NCI-H460 (cell line): ENCODE measurements around the gene SUPT20H. TPM values are rescaled to one million over a fixed set of nuclear protein-coding genes. Genes with fewer than 3 reads are reported as not detected.

Experiments used
- DNase-seq: peaks from one replicate; pipeline ENCODE4 v3.0.0-alpha.2; 2016; ENCODE audit warnings: low read depth; ENCODE audit errors: extremely low read depth
- polyA plus RNA-seq: library from polyadenylated mRNA; depleted of rRNA; stranded (reverse); fragments of >200 nt; gene quantifications from 2 replicates; pipeline ENCODE4 v1.2.3, GENCODE V29; 2014; cell fraction: nucleus; rRNA removed
- total RNA-seq: library from RNA; depleted of rRNA; stranded (reverse); fragments of >200 nt; shearing (Covaris generic); gene quantifications from 2 replicates; pipeline ENCODE4 v1.2.3, GENCODE V29; 2014; rRNA removed

The SUPT20H gene
- 30.7 and 34.1 TPM in 2 replicates for total RNA-seq
- polyA plus RNA-seq = 53.9 and 69.8 TPM in 2 replicates

DNA sequence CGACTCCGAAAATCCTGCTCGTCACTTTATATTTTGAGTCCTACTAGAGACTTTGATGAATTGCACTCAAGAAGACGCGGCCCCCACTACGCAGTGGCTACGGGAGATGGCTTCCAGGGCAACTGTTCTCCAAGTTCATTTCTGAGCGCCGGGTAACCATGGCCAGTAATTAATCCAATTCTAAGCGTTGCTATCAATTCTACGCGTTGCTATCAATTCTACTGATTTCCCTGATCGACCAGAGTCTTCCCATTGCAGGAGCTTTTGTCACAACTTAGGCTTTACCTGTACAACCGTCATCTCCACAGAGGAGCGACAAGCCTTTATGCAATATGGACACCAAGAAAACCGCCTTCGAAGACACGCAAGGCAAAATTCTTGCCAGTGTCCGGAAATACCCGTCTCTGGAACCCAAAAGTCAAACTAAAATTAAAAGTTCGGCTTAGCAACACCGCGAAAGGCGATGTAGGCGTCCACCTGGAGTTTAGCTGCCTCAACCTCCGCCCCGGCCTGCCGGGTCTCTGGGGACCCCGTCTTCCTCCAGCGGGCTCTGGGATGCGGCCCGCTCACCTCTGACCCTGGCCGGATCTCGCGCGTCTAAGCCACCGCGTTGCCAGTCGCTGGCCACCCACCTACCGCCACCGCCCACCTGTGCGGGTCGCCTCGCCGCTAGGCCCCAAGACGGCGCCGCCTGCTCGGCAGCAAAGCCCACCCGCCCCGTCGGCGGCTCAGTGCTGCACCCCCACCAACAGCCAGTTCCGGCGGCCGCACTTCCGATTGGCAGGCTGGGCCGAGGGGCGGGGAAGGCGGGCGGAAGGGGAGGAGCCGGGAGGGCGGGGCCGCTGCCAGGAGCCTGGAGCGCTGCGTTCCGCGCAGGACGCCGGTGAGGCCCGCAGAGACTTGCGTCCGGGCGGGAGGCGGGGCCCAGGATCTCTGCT lies at the start of gene SUPT20H:
SUPT20H (minus strand) TSS at position 779 of the 938 bp plus-strand sequence. CDS start 8,198 bp downstream, outside the sequence.
- peak; percentile 82 for DNase-seq

DNA sequence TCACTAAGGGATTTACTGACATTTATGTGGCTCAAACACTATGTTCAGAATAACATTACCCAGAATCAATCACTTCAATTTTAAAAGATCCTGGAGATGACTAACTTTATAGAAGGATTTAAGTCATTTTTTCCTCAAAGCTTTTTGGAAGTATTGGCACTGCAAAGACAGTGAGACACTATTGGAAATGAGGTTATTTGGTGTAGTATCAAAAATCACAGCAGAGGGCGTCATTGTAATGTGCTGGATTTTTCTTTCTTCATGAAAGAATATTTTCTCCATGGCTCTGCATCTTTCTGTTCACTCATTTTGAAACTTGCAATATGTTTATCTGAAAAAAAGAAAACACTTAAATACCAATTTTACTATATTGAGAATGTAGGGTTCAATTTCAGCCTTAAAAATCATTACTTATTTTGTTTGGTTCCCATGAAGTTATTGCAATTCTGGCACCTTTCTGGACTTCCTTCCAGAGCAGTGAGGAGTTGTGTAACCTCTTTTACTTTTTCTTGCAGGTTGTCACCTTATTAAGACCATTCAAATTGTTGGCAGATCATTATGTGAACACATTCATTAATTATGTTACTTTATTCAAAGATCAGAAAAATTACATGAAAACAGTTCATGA lies 49.7 kb upstream of the SUPT20H start:
- DNase-seq = peak; percentile 19

DNA sequence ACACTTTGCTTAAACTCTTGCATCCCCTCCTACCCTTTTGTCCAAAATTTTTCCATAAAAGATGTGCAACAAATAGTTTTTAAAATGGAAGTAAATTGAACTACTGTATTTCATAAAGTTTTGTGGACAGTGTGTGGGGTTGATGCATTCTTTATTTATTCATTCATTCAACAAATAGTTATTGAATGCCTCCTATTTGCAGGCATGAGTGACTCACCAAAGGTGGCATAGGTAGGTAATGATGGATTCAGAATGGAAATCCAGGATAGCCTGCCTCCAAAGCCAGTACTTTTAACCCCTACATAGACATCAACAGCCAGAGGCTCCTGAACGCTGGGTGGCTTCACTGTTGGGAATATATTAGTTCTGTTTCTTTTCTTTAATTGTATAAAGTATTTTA lies 48.4 kb upstream of the SUPT20H start:
- DNase-seq = no peak

DNA sequence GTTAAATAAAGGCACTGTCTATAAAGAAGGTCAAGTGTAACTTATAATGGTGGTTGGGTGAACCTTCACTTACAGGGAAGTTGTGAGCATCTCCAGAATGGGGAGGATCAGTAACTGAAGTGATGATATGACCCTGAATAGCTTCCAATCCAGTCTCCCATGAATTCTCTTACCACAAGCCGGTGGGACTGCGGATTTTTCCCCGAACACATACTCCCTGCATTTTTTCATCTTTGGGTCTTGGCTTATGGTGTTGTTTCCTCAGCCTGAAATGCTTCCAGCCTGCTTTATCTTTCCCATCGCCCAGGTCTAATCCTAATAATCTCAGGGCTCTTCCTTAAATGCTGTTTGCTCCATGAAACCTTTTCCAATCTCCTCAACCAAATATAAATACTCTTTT lies 48.0 kb upstream of the SUPT20H start:
- DNase-seq = no peak

DNA sequence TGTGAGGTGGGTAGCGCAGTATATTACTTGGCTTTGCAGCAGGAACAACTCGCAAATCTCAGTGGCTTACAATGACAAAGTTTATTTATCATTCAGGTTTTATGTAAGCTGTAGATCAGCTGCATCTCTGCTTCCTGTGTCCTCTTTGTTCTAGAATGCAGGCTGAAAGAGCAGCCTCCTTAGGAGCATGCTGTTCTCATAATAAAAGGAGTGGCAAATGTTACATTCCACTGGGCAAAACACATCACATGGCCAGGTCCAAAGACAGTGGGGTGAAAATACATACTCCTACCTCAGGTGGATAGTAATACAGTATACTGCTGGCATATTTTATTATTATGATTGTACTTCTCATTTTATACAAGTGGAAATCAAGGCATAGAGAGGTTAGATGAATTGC lies 47.2 kb upstream of the SUPT20H start:
- DNase-seq = no peak

DNA sequence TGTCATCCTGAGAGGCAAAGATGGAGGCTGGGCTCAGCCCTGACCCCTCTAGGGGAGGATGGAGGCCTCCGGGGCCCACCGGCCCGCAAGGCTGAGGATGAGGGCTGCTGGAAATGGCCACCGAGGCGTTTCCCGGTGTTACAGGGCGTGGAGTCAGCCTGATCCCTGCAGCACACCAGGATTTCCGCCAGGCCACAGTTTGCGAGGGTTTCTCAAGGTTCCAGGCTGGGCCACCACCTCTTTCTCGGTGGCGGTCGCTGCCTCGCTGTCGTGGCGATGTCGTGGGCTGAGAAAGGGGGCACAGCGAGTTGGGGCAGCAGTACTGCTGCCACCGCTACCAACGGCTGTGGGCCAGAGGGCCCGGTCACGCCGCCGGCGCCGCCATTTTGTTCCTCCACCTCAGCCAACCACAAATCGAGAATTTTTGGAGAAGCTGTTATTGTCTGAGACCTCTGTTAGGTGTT lies 45.8 kb upstream of the SUPT20H start, which contains the start of gene CSNK1A1L:
CSNK1A1L (minus strand) TSS at position 414 of the 464 bp plus-strand sequence; CDS start at position 6, 408 bp downstream.
- DNase-seq = no peak

DNA sequence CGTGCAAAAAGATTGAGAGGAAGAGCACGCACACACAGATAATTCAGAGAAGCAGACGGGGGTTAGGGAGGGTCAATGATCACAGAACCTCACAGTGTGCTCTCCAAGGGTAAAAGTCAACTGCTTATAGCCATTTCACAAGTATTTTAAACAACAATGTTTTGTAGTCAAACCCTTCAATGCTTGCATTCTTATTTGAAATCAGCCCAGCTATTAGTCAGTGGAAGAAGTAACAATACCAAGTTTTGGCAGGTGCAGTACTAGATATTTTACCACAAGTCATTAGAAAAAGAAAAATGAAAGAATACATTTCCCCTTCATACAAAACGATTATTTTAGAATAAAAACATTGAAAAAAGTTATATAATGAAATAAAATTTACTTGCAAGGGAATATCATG lies 43.4 kb upstream of the SUPT20H start:
- DNase-seq = no peak

DNA sequence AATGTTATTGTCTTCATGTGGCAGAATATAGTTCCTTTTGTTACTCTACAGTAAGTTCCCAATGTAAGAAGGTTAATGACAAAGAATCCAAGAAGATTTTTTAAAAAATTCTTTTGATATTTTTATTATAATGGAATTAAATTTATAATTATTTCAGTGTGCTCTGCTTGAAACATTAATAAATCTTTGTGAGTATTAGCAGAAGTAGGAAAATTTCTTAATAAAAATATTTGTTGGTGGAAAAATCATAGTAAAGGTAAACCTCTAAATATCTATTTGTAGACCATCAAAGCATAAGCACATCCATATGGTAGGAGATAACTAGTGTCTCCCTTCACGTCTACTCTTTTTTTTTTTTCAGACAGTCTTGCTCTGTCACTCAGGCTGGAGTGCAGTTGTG lies 41.7 kb upstream of the SUPT20H start:
- no peak for DNase-seq

DNA sequence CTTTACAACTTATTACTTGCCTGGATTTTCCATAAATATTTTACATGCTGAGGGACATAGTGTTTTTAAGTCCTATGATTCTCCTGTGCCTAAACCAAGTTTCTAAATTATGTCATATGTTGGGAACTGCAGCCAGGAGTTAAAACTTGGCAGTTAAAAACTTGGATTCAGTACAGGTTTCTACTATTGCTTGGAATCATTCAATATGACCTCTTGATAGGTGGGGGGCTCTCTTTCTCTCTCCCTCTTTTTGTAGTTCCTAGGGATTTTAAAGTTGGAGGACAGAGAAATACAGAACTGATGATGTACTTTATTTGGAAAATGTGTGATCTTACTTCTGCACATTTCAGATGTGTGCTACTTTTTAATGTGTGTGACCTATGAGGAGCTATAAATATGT lies 41.2 kb upstream of the SUPT20H start:
- DNase-seq = no peak

DNA sequence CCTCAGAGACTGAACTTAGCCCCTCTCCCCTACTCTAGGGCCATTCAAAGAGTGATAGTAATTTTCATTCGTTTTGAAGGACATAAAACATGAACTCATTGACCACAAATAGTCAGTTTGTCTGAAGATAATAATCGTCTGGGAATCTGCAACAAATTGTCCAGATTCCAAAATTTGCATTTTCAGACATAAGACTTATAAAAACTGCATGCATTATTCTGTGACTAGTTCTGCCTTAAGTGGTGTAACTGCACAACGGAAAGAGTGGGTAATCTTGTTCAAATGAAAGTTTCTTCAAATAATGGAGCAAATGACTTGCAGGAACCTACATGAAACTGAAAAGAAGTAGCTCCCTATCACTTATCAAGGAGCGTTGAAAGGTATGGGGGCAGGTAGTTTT lies 37.6 kb upstream of the SUPT20H start:
- DNase-seq = no peak

DNA sequence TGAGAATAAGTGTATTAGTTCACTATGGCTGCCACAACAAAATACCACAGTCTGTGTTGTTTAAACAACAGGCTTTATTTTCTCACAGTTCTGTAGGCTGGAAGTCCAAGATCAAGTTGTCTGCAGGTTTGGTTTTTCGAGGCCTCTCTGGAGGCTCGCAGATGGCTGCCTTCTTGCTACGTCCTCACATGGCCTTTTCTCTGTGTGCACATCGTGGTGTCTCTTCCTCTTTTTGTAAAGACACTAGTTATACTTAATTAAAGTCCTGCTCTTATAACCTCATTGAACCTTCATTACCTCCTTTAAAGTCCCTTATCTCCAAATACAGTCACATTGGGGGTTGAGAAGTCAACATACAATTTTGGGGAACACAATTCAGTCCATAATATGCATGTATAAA lies 35.4 kb upstream of the SUPT20H start:
- DNase-seq = no peak

DNA sequence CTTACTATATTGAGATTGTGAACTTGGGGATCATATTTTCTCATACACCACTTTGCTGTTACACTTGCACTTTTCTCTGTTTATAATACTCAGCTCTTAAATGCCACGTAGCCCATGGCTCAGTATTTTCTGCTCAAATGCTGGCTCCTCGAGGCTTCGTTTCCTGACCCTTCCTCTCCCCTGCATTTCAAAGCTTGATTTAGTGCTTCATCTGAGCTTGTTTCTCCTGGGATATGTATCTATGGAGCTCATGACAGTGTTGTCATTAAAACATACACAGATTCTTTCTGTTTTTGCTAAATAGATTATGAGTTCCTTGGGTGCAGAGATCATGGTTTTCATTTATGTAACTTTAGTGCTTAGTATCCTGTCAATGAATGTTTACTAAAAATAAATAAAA lies 34.6 kb upstream of the SUPT20H start:
- no peak for DNase-seq

DNA sequence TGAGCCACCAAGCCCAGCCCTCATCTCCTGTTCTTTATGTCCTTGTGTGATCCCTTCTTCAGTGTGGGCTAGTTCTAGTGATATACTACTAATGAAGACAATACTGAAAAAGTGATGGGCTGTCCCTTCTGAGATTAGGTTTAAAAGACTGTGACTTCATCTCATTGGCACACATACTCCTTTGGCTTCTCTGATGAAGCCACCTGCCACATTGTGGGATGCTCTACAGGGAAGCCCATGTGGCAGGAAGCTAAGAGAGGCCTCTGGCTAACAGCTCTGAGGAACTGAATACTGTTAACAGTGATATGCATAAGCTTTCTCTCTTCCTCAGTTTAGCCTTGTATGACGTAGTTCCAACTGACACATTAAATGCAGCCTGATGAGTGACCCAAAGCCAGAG lies 32.3 kb upstream of the SUPT20H start:
- no peak for DNase-seq

DNA sequence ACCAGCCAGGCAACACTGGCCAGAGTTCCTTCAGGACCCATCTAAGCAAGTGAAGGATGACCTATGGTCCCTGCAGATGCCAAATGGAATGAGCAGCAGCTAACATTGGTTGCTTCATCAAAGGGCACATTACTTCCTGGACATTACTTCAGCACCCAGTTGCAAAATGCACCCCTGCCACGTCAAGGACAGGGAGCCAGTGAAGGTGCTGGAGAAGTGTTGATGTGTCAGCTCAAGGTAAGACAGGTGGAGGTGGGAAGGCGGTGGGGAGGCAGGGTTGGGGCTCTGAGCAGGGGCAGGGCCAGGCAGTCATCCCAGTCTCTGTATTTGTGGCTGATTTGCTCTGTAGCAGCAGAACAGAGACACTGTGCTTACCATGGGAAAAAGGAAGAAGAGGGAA lies 31.4 kb upstream of the SUPT20H start:
- DNase-seq = no peak

DNA sequence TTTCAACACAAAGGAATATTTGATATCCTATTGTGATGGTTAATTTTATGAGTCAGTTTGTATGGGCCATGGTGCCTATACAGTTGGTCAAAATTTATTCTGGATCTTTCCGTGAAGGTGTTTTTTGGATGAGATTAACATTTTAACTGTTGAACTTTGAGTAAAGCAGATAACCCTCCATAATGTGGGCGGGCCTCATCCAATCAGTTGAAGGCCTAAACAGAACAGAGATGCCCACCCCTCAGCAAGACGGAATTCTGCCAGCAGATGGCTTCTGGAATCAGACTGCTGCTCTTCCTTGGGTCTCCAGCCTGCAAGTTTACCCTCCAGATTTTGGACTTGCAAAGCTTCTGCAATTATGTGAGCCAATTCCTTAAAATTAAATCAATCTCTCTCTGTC lies 30.0 kb upstream of the SUPT20H start:
- DNase-seq = no peak

DNA sequence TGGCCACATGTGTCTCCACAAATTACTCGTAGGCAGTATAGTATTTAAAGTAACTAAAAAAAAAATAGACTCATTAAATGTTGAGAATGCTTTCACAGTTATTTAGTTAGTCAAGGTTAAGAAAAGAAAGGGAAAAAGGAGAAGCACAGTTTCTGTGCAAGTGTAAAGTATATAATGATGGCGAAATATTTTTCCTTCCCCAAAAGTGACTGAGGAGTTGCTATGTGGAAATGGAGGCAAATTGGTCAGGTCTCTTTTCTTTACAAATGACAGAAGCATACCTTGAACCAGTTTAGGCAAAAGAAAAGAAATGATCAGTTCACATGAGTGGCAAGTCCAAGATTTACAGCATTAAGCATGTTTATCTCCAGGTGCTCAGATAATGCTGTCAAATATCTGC lies 28.0 kb upstream of the SUPT20H start:
- DNase-seq = no peak

DNA sequence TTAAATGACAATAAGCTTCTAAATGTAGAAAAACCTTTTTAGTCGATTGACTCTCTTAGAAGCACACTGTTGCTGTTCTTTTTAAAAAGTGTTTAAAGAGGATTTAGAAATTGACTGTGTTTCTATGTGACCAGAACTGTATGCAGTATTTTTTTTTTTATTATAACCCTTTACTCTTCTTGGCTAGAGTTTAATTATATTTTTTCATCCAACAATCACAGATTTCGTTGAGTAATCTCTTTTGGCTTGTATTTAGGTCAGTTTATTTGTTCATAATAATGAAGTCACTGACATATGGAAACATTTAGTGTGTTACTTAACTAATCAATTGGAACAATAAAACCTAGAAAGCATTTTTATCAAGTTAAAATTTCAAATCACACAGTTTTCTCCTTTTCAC lies 26.1 kb upstream of the SUPT20H start:
- DNase-seq = no peak

DNA sequence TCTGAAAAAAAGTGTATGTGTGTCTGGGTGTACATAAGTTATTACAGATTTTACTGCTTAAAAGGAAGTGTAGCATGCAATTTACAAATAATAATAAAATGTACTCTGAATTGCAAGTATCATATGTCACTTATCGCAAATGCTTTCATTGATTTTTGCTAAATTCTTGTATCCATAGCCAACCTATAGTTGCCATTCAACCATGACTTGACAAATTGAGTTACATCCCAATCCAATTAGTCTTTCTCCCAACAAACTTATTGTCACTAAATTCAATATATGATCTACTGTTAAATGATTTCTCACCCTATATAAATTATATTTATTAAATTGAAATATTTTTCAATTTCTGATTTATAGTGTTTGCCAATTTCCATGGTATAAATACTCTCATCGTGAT lies 17.3 kb upstream of the SUPT20H start:
- no peak for DNase-seq

DNA sequence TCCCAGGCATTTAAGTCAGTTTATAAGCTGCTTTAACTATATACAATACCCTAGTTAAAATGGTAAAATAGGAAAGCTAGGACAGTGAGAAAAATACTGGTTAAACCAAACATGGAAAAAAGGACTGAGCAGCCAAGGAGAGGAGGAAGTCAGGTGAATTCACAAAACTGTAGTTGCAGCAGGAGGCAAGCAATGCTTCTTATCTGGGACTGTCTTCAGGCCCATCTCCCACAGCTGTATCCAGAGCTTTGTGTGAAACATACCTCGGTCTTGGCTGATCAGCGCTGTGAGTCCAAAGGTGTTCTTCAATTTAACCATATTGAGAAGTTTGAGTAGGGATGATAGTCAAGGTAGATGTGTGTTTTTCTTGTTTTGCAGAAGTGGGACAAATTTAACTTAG lies 15.7 kb upstream of the SUPT20H start:
- DNase-seq = no peak

DNA sequence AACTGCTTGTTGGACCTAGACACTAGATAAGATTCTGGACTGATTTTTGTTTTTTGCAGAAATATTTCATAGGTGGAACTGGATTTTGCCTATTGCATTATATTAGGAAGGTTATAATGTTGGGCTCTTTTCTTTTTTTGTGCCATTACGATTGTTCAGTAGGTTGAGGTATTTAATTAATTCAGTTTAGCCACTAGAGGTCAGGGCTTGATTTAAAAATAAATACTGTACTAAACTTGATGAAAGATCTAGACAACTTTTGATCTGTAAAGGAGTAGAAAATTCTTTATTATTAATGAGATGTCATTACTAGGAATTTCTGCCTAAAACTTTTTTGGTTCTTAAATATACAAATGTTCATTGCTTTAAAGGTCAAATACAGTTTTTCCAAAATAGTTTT lies 15.2 kb upstream of the SUPT20H start:
- peak; percentile 30 for DNase-seq

DNA sequence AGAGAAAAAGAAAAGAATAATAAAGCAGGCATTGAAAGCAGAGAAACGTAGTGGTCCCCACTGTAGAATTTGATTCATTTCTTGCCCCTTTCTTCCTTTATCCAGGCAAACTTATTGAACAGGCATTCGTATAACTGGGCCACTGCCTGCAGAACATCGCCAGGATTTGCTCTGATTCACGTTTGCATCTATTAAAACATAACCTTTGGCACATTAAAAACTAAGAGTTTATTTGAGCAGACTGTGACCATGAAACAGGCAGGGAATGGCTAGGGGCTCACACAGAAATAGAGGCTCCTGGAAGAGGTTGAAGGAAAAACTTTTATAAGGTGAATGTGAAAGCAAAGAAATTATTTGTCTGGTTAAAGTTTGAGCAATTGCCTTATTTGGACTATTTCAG lies 12.5 kb upstream of the SUPT20H start:
- no peak for DNase-seq

DNA sequence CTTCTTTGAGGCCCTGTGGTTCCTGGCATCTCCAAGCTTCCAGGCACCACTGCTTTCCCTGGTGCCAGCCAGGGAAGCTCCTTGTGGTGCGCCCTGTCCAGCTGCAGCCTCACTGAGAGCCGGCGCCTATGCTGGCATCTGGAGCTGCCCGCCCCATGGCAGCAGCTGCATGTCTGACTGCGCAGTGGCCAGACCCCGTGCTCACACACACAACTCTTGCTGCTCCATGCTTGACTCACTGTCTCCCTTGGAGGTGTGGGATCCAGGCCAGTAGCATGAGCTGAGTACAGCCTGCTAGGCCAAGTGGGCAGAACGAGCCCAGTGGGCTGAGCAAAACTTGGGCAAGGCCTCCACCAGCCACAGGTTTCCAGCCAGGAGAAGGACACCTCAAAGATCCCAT lies 11.5 kb upstream of the SUPT20H start:
- no peak for DNase-seq
